Suppressor macrophage treated with lipopolysaccharide for 4 hours (primary cell): ENCODE data around the gene TSHZ1.

Source experiments
- DNase-seq: peaks from one replicate; pipeline ENCODE4 v3.0.0-alpha.2; 2020

TSHZ1 gene

GRCh38 chr18:75209129-75209950 is 1.3 kb upstream of the TSHZ1 start, which contains the start of gene PTGR3:
Gene PTGR3, minus strand, starts transcription at chr18:75209139. Its CDS starts 81 bp downstream, at chr18:75209058.
- DNase-seq: peak; percentile 76

- DNase-seq: no peak
Measured at GRCh38 chr18:75209951-75210258, 692 bp upstream of the TSHZ1 start.

GRCh38 chr18:75211002-75211621 is 515 bp downstream of the TSHZ1 start:
- DNase-seq: peak; percentile 49

DNA sequence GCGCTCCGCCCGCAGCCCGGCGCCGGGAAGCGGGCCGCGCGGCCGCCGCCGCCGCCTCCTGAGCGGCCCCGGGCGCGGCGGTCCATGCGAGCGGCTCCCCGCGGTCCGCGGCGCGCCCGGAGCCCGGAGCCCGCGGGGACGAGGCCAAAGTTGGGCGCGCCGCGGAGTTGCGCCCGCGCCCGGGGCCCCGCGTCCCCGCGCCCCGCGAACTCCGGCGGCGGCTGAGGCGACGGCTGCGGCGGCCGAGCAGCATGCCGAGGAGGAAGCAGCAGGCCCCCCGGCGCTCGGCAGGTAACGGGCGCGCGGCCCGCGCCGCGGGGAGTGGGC is 992 bp downstream of the TSHZ1 start:
- no peak for DNase-seq

GRCh38 chr18:75211953-75212750 is 1.6 kb downstream of the TSHZ1 start:
- peak; percentile 42 for DNase-seq

- no peak for DNase-seq
Measured at GRCh38 chr18:75212751-75213090, 2.1 kb downstream of the TSHZ1 start.

- no peak for DNase-seq
Measured at GRCh38 chr18:75213611-75214331, 3.2 kb downstream of the TSHZ1 start.

- no peak for DNase-seq
Measured at GRCh38 chr18:75214332-75214690, 3.7 kb downstream of the TSHZ1 start.

DNA sequence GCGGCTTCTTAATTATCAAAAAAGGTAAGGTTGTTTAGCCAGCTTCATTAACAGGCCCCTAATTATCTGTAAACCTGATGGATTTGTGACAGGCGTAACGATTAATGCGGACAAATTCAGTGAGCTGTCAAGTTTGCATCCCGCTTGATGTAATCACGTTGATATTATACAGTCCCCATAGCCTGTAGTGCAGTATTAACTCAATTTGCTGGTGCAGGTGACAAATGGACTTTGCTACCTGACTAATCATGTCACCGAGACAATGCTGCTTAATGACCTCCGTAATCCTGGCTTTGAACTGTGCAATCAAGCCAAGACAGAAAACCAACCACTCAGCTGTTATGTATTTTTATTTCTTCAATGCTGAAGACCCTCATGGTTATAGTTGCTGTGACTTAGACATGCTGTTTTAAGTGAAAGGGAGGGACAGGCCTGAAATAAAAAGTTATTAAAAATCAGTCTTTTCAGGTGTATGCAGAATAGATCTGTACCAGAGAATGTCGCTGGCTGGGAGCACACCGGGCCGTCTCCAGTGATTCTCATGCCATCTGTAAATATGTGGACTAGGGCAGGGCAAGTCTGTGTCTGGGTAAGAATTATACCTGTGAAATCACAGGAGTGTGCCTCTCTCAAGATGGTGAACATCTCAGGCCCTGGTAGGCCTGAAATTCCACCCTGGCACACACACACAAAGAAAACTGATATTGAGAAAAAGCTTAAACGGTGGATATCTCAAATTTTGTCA is 4.3 kb downstream of the TSHZ1 start:
- DNase-seq: no peak

GRCh38 chr18:75215663-75216062 is 5.1 kb downstream of the TSHZ1 start:
- DNase-seq: no peak

DNA sequence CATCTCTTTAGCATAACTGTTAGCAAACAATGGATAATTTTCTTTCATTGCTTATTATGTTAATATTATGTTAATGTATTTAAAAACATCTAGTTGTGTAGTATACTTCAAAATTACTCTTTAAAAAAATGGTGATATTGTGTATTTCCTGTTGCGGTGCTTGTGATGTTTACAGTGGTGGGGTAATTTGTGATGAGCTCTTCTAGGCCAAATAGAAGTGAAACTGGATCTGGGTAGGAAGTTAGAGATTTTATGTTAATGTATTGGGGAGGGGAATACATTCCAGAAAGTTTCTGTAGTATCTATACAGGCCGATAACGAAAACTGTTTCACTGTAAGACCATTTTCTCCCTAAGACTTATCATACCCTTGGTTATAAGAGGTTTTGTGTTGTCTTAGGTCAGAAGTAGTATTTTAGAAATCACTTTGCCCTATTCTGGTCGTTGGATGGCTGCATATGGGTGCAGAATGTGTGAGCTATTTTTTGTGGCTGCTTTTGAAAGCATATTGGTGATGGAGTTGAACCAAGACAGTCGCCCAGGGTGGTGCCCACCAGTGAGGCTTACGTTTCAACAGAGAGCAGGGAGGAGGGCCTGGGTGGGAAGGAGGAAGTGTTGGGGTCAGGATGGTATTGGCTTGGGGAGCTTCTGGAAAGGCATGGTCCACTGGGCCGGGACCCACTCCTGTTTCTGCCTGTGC is 5.8 kb downstream of the TSHZ1 start:
- peak; percentile 55 for DNase-seq

GRCh38 chr18:75216911-75217689 is 6.5 kb downstream of the TSHZ1 start:
- DNase-seq: no peak

DNA sequence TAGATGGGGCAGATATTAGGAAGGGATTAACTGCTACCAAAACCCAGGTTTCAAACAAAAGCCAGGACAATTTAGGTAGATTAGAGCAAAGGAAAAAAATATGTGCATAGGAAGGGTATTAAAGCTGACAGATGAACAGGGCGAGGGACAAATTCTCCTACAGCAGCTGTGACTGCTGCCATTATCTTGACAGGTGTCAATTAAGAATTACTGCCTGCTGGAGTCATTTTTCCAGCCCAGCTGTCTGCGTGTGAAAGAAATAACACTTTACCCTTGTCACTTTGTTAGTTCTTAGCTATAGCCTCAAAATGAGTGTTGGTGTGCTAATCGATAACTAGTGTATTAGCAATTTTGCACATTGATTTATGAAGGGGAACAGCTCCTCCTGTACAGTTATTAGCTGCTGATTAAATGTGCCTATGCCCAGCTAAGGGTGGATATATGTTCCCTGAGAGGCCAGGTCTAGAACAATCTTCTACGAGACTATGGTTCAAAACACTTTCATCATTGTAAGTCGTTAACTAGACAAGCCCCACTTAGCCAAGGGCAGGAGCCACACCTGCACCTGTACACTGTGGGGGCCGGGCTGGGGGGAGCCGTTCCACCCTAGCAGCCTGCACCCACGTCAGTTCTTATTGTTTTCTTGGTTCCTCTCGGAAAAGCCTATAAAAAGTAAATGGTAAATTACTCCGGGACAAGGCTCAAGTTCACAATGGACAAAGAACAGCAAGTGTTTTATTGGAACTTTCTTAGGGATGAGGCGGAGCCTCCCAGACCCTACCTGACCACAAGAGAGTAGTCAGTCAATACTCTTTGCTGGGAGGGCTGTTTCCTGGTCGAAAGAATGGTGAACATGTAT is 7.7 kb downstream of the TSHZ1 start:
- DNase-seq: no peak

GRCh38 chr18:75219745-75220375 is 9.3 kb downstream of the TSHZ1 start:
- no peak for DNase-seq

DNA sequence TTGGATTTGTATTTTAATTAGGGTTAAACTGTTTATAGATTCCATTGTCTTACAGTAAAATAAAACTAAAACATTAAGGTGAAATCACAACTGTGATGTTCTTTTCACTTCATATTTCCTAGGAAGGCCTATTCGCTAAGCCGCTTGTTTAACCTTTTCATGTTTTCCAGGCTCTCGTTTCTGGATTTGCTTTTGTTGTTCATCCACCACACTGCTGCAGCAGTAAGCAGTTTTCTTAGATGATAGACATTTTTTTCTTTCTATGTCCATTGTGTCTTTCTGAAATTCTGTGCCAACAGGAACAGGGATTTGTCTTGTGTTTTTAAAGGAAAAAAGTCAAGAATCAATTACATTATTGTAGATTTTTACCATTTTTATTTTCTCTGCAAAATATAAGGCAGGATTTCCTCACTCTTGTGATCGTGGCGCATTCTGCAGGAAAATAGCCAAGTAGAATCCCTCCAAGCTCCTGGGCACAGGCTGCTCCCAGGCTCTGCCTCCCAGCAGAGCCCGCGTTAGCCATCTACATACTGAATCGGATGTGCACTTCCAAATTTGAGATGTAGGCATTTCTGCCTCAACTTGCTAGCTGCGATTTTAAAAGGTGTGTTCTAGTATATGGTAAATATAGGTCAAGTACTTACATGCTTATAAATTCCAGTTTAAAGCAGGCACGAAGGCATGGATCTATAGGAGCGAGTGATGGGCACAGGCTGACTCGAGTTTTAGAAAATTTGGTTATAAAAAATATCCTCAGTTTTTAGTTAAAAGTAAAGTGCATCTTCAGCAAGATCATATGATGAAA is 10.2 kb downstream of the TSHZ1 start:
- no peak for DNase-seq

DNA sequence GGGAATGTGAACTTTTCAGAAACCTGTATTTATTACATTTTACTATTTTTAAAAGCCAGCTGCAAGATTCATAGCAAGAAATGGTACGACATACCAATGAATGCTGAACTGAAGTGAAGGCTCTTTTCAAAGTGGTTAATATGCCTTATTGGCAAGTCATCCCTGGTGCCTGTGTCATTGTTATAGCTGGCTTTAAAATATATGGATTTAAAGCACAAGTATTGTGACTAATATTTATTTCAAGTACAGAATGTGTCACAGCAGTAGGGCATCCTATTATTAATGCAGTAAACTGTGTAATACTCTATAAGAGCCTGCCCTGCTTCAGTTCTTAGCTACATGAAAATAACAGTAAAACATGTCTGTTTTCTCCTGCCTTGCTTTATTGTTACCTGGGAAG is 10.8 kb downstream of the TSHZ1 start:
- no peak for DNase-seq

GRCh38 chr18:75221897-75222296 is 11.3 kb downstream of the TSHZ1 start:
- DNase-seq: no peak

GRCh38 chr18:75222407-75222806 is 11.8 kb downstream of the TSHZ1 start:
- DNase-seq: no peak
